Subcutaneous adipose tissue (tissue), 4 donors: Measurements from ENCODE around the gene CSH1. TPM values are rescaled to one million over a fixed set of nuclear protein-coding genes. Genes with fewer than 3 reads are reported as not detected.

Experiments used
- CTCF ChIP-seq: fragments of 450-650 bp; IDR thresholded peaks from one replicate; pipeline ENCODE4 v1.5.1; 2016; ENCODE audit warnings: low read depth, mild to moderate bottlenecking, control low read depth, antibody characterized with exemption, moderate library complexity
- total RNA-seq, 4 donors: library from RNA; depleted of rRNA; stranded (reverse); fragments of >200 nt; gene quantifications; one replicate each; pipeline ENCODE4 v1.1.0, GENCODE V29; 2016

Gene CSH1
- total RNA-seq, 4 donors from 2014 or later, result not detected

- TF ChIP-seq CTCF, result no peak
Measured at GRCh38 chr17:63941162-63941561, 44.8 kb upstream of the CSH1 start.

DNA sequence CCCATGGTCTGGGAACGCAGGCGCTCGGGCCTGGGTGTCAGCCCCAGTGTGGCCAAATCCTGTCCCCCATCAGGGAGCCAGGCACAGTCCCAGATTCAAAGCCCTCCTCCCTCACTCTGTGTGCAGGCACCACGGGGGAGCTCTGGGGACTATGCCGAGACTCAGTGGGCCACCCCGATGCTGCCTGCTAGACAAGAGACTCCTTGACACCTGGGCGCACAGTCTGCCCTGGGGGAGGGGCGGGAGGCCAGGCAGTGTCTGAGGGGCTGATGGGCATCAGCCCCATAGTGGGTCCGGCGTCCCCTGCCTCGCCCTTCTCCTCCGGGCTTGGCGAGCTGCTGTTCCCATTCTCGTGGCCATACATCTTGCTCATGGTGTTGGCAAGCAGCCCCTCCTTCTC lies 44.2 kb upstream of the CSH1 start:
- TF ChIP-seq CTCF, result no peak

GRCh38 chr17:63939884-63940283 lies 43.5 kb upstream of the CSH1 start:
- TF ChIP-seq CTCF, result no peak

- no peak for TF ChIP-seq CTCF
Measured at GRCh38 chr17:63939401-63939800, 43.0 kb upstream of the CSH1 start.

GRCh38 chr17:63937920-63938319 lies 41.5 kb upstream of the CSH1 start:
- TF ChIP-seq CTCF, result no peak

- no peak for TF ChIP-seq CTCF
Measured at GRCh38 chr17:63937319-63937718, 40.9 kb upstream of the CSH1 start.

GRCh38 chr17:63934183-63935112 lies 38.1 kb upstream of the CSH1 start:
- no peak for TF ChIP-seq CTCF
